Adrenal gland (tissue), 12 donors: ENCODE results near the gene HNF4A. TPM values are rescaled to one million over a fixed set of nuclear protein-coding genes. Genes with fewer than 3 reads are reported as not detected.

Experiments
- DNase-seq, 7 donors: peaks; one replicate each; pipeline ENCODE4 v3.0.0-alpha.2; 2019 to 2020
- H3K27ac ChIP-seq, 5 donors: fragments of 200-600 bp; sonication (generic) in 4 of 5; 1 replicate in 3 of 5; 2 replicates in 2 of 5; pipeline versions ENCODE4 v1.5.1 to v1.8.0; 2016 to 2020; ENCODE audit warnings: mild to moderate bottlenecking in 1 of 5
- H3K27me3 ChIP-seq: fragments of 200-600 bp; 2 replicates; pipeline ENCODE4 v1.8.0; 2021
- H3K36me3 ChIP-seq, 2 donors: fragments of 200-600 bp; replicated peaks in 1 of 2; 1 replicate in 1 of 2; 2 replicates in 1 of 2; pipeline versions ENCODE4 v1.5.1 to v1.8.0; 2018 to 2022
- H3K4me1 ChIP-seq, 2 donors: fragments of 200-600 bp; replicated peaks in 1 of 2; 1 replicate in 1 of 2; 2 replicates in 1 of 2; pipeline versions ENCODE4 v1.5.1 to v1.8.0; 2018 to 2021
- H3K4me3 ChIP-seq, 4 donors: fragments of 200-600 bp; sonication (generic) in 3 of 4; one replicate each; pipeline ENCODE4 v1.5.1; 2016 to 2018
- H3K9me3 ChIP-seq, 3 donors: fragments of 200-600 bp; sonication (generic) in 1 of 3; replicated peaks in 1 of 3; 1 replicate in 2 of 3; 2 replicates in 1 of 3; pipeline versions ENCODE4 v1.5.1 to v1.8.0; 2016 to 2021
- POLR2A ChIP-seq, 2 donors: fragments of 450-650 bp; IDR thresholded peaks; one replicate each; pipeline ENCODE4 v1.6.1; 2017; ENCODE audit warnings: antibody characterized with exemption in 2 of 2, mild to moderate bottlenecking in 2 of 2, moderate library complexity in 1 of 2
- WGBS, 4 donors: extraction: QIAGEN DNeasy Blood & Tissue Kit in 2 of 4; methylation state at CpG; one replicate each; pipeline versions ENCODE4 v1.1.5 to v1.1.7; 2013 to 2017; 5-methylcytosine and 5-hydroxymethylcytosine counted together
- intact Hi-C, 2 donors: fragments of 100-400 bp; cut with DNase I; formaldehyde crosslinking; loops; one replicate each; pipeline versions ENCODE4 v1.14.1 to v1.15.0; 2022 to 2023
- polyA plus RNA-seq, 3 donors: library from polyadenylated mRNA; stranded (reverse); fragments of 200-250 nt in 2 of 3; fragments of 350-450 nt in 1 of 3; fragmentation: Illumina TruSeq in 1 of 3; extraction: RNeasy Lipid Tissue Mini Kit (QIAGEN cat#74804) in 1 of 3; gene quantifications; one replicate each; pipeline ENCODE4 v1.2.3, GENCODE V29; 2013 to 2014
- total RNA-seq, 9 donors: library from RNA; depleted of rRNA in 4 of 9; stranded (reverse); fragments of >200 nt in 4 of 9; fragments of 120-200 nt in 1 of 9; fragmentation: NEBNext Ultra II Directional in 1 of 9; extraction: Animal tissue kit (Norgen Biotek cat#: 25700) in 1 of 9; gene quantifications; one replicate each; pipeline versions ENCODE4 v1.1.0 to v1.2.4, GENCODE V29; 2013 to 2023
- TF ChIP-seq, protein P1 (sequence below), 6 experiments: fragments of 450-650 bp in 4 of 6; fragments of 200-600 bp in 2 of 6; sonication (generic) in 1 of 6; IDR thresholded peaks; 1 replicate in 5 of 6; 2 replicates in 1 of 6; pipeline versions ENCODE4 v1.5.1 to v1.8.0; 2016 to 2021; ENCODE audit warnings: antibody characterized with exemption in 6 of 6, mild to moderate bottlenecking in 2 of 6, moderate library complexity in 1 of 6
- donor health status: healthy with polysubstance abuse.
- donor health status: Bipolar disorder and iron deficiency.
- donor health status: DM: yes; HTN: yes; CAD: no.
- donor health status: DM: no; HTN: no; CAD: no.
- donor health status: DM: no; HTN: no; CAD: no.
- donor health status: DM: yes; HTN: yes; CAD: no.

The HNF4A gene
- total and polyA plus RNA-seq, 12 donors = 0.06 to 0.78 (median 0.13) TPM; not detected in 2

DNA sequence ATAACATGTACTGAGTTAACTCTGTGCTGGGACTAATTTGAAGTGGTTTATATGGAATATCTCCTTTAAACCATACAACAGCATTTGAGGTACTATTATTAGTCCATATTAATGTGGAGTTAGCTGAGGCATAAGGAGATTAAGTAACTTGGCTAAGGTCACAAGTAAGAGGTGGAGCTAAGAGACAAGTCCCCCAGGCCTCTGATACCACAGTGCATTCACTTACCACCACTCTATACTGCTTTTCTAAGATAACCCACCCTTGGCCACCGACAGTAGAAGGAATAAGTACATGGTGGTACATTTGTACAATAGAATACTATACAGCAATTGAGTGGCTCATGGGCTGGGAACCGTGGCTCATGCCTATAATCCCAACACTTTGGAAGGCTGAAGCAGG lies 103.8 kb downstream of the HNF4A start:
- H3K27ac ChIP-seq = no peak overlapping the region
- WGBS, 4 donors = 86 to 94% (median 91%) methylated on average over 2 of the region's 2 CpGs
- DNase-seq = no peak

DNA sequence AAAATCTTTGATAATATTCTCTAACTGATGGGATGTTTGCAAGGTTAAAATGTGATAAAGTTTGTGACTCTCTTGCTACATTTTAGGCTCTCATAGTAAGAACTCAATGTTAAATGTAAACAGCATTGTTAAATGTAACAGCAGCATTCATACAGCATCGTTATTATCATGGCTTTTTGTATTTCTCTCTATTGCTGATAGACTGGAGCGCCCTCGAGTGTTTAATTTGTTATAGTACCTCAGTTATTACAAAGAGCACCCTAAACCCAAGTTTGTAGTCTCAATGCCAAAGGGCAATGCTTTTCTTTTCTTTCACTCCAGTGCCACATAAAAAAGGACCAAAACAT lies 105.3 kb downstream of the HNF4A start:
- WGBS, 4 donors = 8 to 15% (median 11%) methylated on average over 3 of the region's 3 CpGs
- Histone ChIP-seq H3K4me3 (no peak overlapping the region), H3K27me3 (no peaks in the 10 kb centered on the region), H3K27ac (no peak overlapping the region), H3K9me3 (no peaks in the 10 kb centered on the region), H3K36me3 (no peaks in the 10 kb centered on the region), H3K4me1 (no peaks in the 10 kb centered on the region)
- no peak for TF ChIP-seq POLR2A (IDR thresholded peaks at IDR 0.05)
- TF ChIP-seq, protein P1, sequence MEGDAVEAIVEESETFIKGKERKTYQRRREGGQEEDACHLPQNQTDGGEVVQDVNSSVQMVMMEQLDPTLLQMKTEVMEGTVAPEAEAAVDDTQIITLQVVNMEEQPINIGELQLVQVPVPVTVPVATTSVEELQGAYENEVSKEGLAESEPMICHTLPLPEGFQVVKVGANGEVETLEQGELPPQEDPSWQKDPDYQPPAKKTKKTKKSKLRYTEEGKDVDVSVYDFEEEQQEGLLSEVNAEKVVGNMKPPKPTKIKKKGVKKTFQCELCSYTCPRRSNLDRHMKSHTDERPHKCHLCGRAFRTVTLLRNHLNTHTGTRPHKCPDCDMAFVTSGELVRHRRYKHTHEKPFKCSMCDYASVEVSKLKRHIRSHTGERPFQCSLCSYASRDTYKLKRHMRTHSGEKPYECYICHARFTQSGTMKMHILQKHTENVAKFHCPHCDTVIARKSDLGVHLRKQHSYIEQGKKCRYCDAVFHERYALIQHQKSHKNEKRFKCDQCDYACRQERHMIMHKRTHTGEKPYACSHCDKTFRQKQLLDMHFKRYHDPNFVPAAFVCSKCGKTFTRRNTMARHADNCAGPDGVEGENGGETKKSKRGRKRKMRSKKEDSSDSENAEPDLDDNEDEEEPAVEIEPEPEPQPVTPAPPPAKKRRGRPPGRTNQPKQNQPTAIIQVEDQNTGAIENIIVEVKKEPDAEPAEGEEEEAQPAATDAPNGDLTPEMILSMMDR (IDR thresholded peaks at IDR 0.05) = peak; percentile 27 to 76 (median 62)
- peak in 1 of 7 donors; percentile 38 for DNase-seq
- intact Hi-C loops = loop anchor here (2.0 to 5.0 kb wide), 2 partner anchors 70 to 73 kb away; no protein-coding TSS in a partner anchor

More for the DNA sequence above, 103.8 kb downstream of the HNF4A start:
- H3K36me3 ChIP-seq = no peaks in the 10 kb centered on the region
- intact Hi-C loops = no loop called here
- H3K4me3 ChIP-seq = no peak overlapping the region
- no peaks in the 10 kb centered on the region for H3K4me1 ChIP-seq
- H3K9me3 ChIP-seq = no peaks in the 10 kb centered on the region
- H3K27me3 ChIP-seq = no peaks in the 10 kb centered on the region
- TF ChIP-seq, protein P1 (IDR thresholded peaks at IDR 0.05) = no peak
- no peak for TF ChIP-seq POLR2A (IDR thresholded peaks at IDR 0.05)

DNA sequence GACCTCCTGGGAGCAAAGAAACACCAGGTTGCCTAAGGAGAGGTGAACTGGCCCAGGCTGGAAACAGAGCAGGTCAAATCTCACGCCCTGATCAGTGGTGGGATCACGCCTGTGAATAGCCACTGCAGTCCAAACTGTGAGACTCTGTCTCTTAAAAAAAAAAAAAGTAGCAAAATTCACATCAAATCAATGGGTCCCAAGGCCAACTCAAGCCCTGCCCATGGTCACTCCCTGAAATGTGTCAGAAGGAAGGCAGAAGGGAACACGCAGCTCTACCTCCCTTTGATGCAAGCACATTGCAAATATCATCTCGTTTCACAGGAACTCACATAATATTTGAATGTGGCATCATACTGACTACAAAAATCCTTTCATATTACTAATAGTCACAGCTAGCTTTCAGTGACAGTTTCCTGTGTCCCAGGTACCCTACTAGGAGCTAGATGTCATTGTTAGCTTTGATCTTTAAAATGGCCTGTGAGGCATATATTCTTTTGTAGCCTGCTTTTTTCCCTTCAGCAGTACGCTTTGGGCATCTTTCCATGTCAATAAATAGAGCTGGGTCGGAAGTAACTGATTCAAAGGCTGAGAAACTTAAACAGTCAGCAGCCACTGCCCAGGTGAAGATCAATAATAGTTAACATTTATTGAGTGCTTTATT lies 105.8 kb downstream of the HNF4A start:
- H3K4me3 ChIP-seq = no peak overlapping the region
- H3K27me3 ChIP-seq = no peaks in the 10 kb centered on the region
- TF ChIP-seq, protein P1 (IDR thresholded peaks at IDR 0.05) = no peak
- TF ChIP-seq POLR2A (IDR thresholded peaks at IDR 0.05) = no peak
- no peak overlapping the region for H3K27ac ChIP-seq
- H3K9me3 ChIP-seq = no peaks in the 10 kb centered on the region
- 65 to 71% (median 69%) methylated on average over 6 of the region's 6 CpGs for WGBS, 4 donors
- intact Hi-C loops = loop anchor here (2.0 to 5.0 kb wide), 2 partner anchors 70 to 74 kb away; no protein-coding TSS in a partner anchor
- H3K36me3 ChIP-seq = no peaks in the 10 kb centered on the region
- no peaks in the 10 kb centered on the region for H3K4me1 ChIP-seq
- DNase-seq = no peak

DNA sequence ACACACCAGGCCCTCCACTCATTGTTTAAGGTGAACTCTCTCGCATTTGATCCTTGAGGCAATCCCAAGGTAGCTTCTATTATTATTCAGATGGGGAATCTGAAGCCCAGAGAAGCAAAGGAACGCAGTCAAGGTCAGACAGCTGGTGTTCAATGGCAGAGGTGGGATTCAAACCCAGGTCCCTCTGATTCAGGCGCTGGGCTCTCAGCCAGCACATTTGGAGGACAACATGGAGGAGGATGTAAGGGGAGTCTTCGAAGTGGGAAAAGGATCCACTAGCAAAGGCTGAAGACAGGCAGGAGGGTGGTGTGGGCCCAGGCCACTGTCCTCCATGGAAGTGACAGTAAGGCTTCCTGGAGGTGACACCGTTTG lies 106.3 kb downstream of the HNF4A start:
- no peak overlapping the region for H3K27ac ChIP-seq
- TF ChIP-seq, protein P1 (IDR thresholded peaks at IDR 0.05) = no peak
- no peak for TF ChIP-seq POLR2A (IDR thresholded peaks at IDR 0.05)
- no peak overlapping the region for H3K4me3 ChIP-seq
- H3K4me1 ChIP-seq = no peaks in the 10 kb centered on the region
- H3K27me3 ChIP-seq = no peaks in the 10 kb centered on the region
- 47 to 63% (median 56%) methylated on average over 5 of the region's 5 CpGs for WGBS, 4 donors
- no peak for DNase-seq
- H3K9me3 ChIP-seq = no peaks in the 10 kb centered on the region
- H3K36me3 ChIP-seq = no peaks in the 10 kb centered on the region
- intact Hi-C loops = loop anchor here (2.0 to 5.0 kb wide), 2 partner anchors 71 to 74 kb away; no protein-coding TSS in a partner anchor
